HG03432 (cell line): ENCODE measurements around the gene SHH.

ENCODE experiments used
- ATAC-seq: cut with Tn5 transposase; IDR thresholded peaks from one replicate; pipeline ENCODE4 v1.9.1; 2021; ENCODE audit warnings: mild to moderate bottlenecking, moderate library complexity; ENCODE audit not compliant: unreplicated experiment

The SHH gene

DNA sequence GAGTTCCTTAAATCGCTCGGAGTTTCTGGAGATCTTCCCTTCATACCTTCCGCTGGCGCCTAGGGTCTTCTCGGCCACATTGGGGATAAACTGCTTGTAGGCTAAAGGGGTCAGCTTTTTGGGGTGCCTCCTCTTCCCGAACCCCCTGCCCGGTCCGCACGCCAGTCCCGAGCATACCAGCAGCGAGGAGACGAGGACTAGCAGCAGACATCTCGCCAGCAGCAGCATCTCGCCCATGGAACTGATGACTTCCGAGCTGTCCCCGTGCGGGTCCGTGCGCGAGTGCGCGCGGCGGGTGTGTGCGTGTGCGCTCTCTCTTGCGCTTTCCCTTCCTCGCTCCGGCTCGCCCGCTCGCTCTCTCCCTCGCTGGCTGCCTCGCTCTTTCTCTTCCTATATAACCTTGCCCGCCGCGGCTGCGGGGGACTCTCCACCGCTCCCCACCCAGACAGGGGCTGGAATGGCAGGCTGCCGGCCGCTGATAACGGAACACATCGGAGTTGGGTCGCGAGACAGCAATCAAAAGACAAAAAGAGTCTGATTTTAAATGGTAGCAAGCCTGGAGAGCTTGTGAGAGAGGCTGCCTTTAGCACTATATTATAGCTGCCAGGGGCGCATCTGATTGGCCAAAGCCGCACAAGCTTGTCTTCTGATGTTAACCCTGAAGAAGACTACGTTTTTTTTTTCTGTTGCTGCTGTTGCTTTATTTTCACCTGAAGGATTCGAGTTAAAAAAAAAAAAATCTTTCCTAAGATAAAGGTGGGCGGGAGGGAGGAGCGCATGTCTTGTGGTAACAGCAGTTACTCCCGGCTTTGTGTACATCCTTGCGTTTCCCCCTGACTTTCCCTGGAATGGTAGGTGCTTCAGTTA, at the start of gene SHH:
SHH (minus strand) TSS at position 569 of the 867 bp plus-strand sequence; CDS start at position 228, 341 bp downstream.
- ATAC-seq: no peak

- no peak for ATAC-seq
These were observed 49.2 kb upstream of the SHH start for GRCh38 chr7:155861480-155861868.

- no peak for ATAC-seq
These were observed 48.7 kb upstream of the SHH start for GRCh38 chr7:155860840-155861479.

- ATAC-seq: no peak
These were observed 48.2 kb upstream of the SHH start for GRCh38 chr7:155860461-155860839.

DNA sequence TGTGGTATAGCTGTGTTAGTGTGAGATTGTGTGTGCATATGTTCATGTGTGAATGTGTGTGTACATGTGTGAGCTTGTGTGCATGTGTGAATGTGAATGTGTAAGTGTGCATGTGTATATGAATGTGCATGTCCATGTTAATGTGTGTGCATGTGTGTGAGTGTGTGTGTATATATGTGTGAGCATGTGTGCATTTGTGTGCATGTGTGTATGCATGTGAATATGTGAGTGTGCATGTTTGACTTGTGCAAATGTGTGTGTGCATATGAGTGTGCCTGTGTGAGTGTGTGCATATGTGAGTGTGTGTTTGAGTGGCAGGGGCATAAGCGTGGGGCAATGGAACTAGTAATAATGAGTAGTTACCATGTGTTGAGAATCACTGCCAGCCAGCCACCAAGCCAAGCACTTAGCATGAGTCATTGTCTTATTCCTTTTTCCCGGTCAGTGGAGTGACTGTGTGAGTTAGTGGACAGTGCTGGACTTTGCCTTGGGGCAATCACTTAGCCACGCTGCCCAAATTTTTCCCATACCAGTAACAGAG, 46.3 kb upstream of the SHH start:
- no peak for ATAC-seq

- no peak for ATAC-seq
These were observed 44.9 kb upstream of the SHH start for GRCh38 chr7:155857141-155857540.

DNA sequence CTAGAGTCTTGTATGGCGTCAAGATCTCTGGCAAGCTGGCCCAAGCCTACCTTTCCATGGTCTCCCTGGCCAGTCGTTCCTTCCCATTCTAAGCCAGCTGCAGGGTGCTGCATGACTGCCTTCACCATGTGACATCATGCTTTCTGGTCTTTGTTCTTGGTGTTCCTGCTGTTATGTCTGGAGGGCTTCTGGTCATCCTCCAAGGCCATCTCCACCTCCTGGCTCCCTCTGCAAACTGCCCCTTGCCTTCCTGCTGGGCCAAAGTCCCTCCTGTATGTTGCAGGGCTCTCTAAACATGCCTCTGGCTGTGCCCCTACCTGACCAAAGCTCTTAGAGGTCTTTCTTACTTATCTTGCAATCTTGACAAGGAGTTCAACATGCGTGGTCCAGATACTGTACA, 44.4 kb upstream of the SHH start:
- no peak for ATAC-seq

GRCh38 chr7:155852426-155853301, 40.4 kb upstream of the SHH start:
- no peak for ATAC-seq

GRCh38 chr7:155851892-155852291, 39.6 kb upstream of the SHH start:
- ATAC-seq: no peak

DNA sequence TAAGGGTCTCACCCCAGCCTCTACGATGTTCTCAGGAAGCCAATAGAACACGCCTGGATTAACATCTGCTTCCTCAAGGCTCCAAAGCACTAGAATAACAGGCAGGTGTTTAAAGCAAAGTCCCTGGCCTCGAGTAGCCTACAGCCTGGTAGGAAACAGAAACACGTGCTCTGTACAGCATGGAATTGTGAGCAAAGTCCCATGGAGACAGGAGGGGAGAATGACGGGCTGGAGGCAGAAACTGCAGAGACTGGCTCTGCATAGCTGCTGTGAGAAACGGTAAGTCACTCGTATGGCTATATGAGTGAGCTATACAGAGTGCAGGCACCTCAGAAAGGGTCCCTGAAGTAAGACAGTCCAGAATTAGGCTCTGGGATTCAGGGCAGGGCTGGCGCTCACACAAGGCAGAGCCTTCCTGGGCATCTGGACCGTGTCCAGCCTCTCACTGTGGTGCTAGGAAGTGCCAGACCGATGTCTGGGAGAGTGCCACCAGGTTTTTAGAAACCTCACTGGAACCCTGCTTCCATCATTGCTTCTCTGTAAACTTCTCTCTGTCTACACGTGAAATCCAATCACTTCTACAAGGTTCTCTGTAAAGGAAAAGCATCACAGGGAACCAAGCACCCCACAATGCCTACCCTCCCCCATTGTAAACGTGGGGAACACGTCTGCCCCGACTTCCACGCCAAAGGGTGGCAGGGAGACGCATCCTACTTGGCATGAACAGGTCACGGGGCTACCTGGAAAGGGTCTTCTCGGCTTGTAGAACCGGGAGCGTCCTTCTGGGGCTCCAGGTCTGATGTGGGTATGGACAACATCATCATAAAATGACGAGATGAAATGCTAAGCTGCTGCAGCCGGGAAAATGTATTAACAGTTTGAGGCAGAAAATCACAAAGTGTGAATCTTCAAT, 38.8 kb upstream of the SHH start:
- no peak for ATAC-seq

DNA sequence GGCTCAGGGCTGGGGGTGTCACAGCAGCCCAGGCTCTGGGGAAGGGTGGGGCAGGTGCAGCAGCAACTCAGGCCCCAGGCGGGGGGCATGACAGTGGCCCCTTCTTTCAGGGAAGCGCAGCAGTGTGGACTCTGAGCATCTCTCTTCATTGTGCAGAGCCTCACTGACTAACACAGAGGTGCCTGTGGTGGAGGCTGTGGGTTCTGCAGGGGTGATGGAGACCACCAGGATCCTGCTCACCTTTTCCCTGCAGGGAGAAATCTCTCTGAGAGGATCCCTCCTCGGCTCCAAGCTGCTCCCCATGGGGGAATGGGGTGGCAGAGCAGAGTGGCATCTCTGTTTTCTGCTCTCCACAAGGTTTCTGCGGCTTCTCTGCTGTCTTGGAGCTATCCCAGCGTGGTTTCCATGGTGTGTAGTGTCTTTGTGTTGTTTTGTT, 37.8 kb upstream of the SHH start:
- no peak for ATAC-seq

DNA sequence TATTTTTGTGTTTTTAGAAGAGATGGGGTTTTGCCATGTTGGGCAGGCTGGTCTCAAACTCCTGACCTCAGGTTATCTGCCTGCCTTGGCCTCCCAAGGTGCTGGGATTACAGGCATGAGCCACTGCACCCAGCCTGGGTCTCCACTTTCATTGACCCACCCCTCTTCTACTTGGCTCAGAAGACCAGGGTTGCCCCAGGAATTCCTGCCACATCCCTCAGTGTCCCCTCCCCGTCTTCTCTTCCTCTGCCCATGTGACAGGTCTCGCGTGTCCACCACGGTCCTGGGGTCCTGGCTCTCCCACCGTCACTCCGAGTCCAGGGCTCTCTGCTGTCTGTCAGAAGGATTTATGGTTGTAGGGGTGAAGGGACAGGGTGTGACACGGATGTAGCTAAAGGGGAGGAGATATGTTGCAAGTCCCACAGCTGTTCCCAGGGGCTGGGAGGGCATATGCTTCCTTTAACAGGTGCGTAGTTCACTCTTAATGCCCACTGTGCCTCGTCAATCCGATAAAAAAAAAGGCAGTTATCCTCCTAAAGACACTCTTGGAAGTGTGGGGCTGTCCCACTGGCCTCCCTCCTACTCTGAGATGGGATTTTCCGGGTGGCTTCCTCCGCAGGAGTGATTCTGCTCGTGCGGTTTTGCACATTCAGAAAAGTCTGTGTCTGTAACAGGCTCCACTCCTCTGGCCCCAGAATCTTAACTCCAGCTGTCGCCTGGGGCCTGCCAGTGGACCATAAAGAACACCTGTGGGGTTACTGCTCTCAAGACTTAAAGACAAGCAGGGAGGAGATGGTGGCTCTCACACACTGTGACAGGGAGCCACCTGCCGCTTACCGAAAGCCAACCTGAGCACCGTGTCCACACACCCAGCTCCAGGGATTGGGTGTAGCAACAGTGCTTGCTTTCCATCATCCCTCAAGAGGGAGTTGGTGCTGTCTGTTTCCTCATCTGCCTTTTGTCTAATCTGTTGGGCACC, 36.7 kb upstream of the SHH start:
- no peak for ATAC-seq

- ATAC-seq: no peak
These were observed 35.7 kb upstream of the SHH start for GRCh38 chr7:155847821-155848435.

DNA sequence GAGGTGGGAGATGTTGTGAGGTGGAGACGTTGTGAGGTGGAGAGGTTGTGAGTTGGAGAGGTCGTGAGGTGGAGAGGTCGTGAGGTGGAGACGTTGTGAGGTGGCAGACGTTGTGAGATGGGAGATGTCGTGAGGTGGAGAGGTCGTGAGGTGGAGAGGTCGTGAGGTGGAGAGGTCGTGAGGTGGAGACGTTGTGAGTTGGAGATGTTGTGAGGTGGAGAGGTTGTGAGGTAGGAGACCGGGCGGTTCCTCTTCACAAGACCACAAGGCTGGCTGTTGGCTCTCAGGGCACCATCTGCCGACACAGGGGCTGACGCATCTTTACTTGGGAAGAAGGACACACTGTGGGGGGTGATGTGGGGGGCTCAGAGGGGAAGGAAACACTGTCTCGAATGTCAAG, 34.7 kb upstream of the SHH start:
- no peak for ATAC-seq

- ATAC-seq: no peak
These were observed 33.9 kb upstream of the SHH start for GRCh38 chr7:155846156-155846555.

- no peak for ATAC-seq
These were observed 33.0 kb upstream of the SHH start for GRCh38 chr7:155845226-155845625.

GRCh38 chr7:155844526-155844925, 32.3 kb upstream of the SHH start:
- ATAC-seq: no peak

- no peak for ATAC-seq
These were observed 31.8 kb upstream of the SHH start for GRCh38 chr7:155844019-155844453.
